Kidney (tissue), 14 donors: Measurements from ENCODE around the gene FRMD1. TPM values are rescaled to one million over a fixed set of nuclear protein-coding genes. Genes with fewer than 3 reads are reported as not detected.

Experiments used
- DNase-seq, 5 donors: peaks; one replicate each; pipeline ENCODE4 v3.0.0-alpha.2; 2013 to 2020
- FAIRE-seq: peaks from 2 replicates; lab custom pipeline; 2012; peaks lifted over from hg19 to GRCh38; lab: Jason Lieb, UNC
- H3K27ac ChIP-seq, 2 donors: one replicate each; pipeline ENCODE4 v1.7.0; 2013; ENCODE audit warnings: low read depth in 2 of 2, low read length in 2 of 2, inconsistent platforms in 1 of 2
- H3K27me3 ChIP-seq: one replicate; pipeline ENCODE4 v1.7.1; 2013; ENCODE audit warnings: low read length, inconsistent platforms; ENCODE audit not compliant: control insufficient read depth, insufficient read depth
- H3K36me3 ChIP-seq, 3 donors: one replicate each; pipeline versions ENCODE4 v1.7.0 to v1.7.1; 2013; ENCODE audit warnings: low read length in 3 of 3, control low read depth in 1 of 3, inconsistent platforms in 1 of 3; ENCODE audit not compliant: insufficient read depth in 3 of 3, control insufficient read depth in 2 of 3
- H3K4me1 ChIP-seq, 3 donors: one replicate each; pipeline versions ENCODE4 v1.7.0 to v1.7.1; 2013; ENCODE audit warnings: low read length in 3 of 3, inconsistent platforms in 1 of 3, low read depth in 1 of 3; ENCODE audit not compliant: control insufficient read depth in 2 of 3, insufficient read depth in 2 of 3
- H3K4me3 ChIP-seq, 3 donors: one replicate each; pipeline versions ENCODE4 v1.7.0 to v1.8.1; 2013; ENCODE audit warnings: low read length in 3 of 3, control low read depth in 1 of 3, inconsistent platforms in 1 of 3
- H3K9ac ChIP-seq, 3 donors: one replicate each; pipeline versions ENCODE4 v1.7.0 to v1.7.1; 2013; ENCODE audit warnings: low read length in 3 of 3, control low read depth in 1 of 3, inconsistent platforms in 1 of 3
- H3K9me3 ChIP-seq, 3 donors: one replicate each; pipeline versions ENCODE4 v1.7.0 to v1.7.1; 2013; ENCODE audit warnings: low read length in 3 of 3, control low read depth in 1 of 3, inconsistent platforms in 1 of 3; ENCODE audit not compliant: control insufficient read depth in 2 of 3, insufficient read depth in 1 of 3
- intact Hi-C: fragments of 100-400 bp; cut with DNase I; formaldehyde crosslinking; loops from one replicate; pipeline ENCODE4 v1.11.1; 2022
- polyA plus RNA-seq: library from polyadenylated mRNA; stranded (reverse); fragments of 350-450 nt; fragmentation: Illumina TruSeq; extraction: RNeasy Lipid Tissue Mini Kit (QIAGEN cat#74804); gene quantifications from one replicate; pipeline ENCODE4 v1.2.3, GENCODE V29; 2014; ENCODE audit warnings: low read depth, low replicate concordance; ENCODE audit not compliant: insufficient read depth
- total RNA-seq: library from RNA; stranded (reverse); fragmentation: NEBNext Ultra II Directional; extraction: Animal tissue kit (Norgen Biotek cat#: 25700); gene quantifications from one replicate; pipeline ENCODE4 v1.2.1, GENCODE V29; 2021
- TF ChIP-seq, protein P1 (sequence below): IDR thresholded peaks from 3 replicates; pipeline ENCODE4 v1.5.1; 2012; ENCODE audit warnings: mild to moderate bottlenecking, moderate library complexity, borderline replicate concordance; ENCODE audit not compliant: insufficient read depth; ENCODE audit errors: extremely low read depth
- donor health status: control.
- donor health status: control.
- donor health status: control.
- donor health status: control.
- donor health status: control.
- donor health status: DM: yes; HTN: yes; CAD: no.
- donor health status: Normal renal cell carcinoma (clear cell type).

Gene FRMD1
- total and polyA plus RNA-seq, 2 donors from 2014 or later: 1.1 to 7.5 TPM

DNA sequence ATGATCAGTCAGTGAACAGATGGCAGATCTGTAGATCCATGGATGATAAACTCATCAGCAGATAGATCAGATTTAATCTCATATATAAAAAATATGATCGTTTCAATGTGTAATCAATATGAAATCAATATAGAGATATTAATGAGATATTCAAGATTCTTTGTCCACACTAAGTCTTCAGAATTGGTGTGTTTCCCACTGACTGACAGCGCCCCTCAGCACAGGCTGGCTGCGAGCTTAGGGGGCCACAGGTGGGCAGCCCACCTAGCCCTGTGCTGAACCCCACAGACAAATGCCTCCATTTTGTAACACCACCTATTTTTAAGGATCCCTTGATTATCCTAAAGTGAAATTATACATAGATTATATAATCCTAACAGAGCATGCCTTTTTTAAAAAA lies 32.3 kb downstream of the FRMD1 start:
- no peaks in the 10 kb centered on the region for H3K4me1 ChIP-seq
- intact Hi-C loops: no loop called here
- DNase-seq (no peak), FAIRE-seq (no peak)
- no peaks in the 10 kb centered on the region for H3K36me3 ChIP-seq
- peaks cover 0 to under 1% (median 0%) of the 10 kb centered on the region in 3 donors for H3K9me3 ChIP-seq
- no peak overlapping the region for H3K4me3 ChIP-seq
- no peak overlapping the region for H3K9ac ChIP-seq
- H3K27ac ChIP-seq: no peak overlapping the region
- H3K27me3 ChIP-seq: no peaks in the 10 kb centered on the region
- TF ChIP-seq, protein P1, sequence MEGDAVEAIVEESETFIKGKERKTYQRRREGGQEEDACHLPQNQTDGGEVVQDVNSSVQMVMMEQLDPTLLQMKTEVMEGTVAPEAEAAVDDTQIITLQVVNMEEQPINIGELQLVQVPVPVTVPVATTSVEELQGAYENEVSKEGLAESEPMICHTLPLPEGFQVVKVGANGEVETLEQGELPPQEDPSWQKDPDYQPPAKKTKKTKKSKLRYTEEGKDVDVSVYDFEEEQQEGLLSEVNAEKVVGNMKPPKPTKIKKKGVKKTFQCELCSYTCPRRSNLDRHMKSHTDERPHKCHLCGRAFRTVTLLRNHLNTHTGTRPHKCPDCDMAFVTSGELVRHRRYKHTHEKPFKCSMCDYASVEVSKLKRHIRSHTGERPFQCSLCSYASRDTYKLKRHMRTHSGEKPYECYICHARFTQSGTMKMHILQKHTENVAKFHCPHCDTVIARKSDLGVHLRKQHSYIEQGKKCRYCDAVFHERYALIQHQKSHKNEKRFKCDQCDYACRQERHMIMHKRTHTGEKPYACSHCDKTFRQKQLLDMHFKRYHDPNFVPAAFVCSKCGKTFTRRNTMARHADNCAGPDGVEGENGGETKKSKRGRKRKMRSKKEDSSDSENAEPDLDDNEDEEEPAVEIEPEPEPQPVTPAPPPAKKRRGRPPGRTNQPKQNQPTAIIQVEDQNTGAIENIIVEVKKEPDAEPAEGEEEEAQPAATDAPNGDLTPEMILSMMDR: no peak

DNA sequence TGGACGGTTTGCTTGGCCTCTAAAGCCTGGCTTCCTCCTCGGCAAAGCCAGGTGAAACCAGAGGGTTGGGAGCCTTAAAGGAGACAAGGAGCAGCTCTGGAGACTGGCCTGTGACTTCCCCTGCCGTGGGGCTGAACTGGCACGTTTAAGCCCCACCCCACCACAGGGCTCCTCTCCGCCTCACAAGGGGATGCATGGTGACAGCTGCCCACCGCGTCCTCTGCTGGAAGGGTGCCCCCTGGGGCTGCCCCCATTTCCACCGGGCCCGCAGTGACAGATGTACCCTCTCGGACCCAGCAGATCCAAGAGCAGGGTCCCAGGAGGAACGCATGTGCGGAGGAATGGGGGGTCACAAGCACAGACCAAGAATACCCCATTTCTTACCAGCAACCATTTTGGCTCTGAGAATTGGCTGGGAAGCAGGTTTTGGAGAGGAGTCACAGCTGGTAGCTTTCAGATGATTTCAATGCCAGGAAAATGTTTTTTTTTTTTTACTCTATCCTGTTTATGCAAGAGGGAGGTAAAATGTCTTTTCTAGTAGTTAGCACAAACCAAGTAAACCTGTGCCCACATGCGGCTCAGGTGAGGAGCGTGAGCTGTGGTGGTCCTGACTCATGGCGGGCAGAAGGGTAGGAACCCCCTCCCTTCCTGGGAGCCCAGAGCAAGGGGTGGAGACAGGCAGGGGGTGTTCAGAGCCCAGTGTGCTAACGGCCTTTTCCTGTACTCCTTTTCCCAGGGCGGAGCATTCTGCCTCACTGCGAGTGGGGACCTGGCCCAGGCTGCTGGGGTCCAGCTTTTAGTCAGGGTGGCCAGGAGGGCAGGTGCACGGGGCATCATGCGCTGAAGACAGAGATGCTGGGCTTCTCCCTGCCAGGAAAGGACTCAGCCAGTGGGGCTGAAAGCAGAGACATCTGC lies 33.0 kb downstream of the FRMD1 start:
- Histone ChIP-seq H3K36me3 (no peaks in the 10 kb centered on the region), H3K4me3 (no peak overlapping the region), H3K27ac (no peak overlapping the region), H3K9ac (no peak overlapping the region), H3K4me1 (no peaks in the 10 kb centered on the region), H3K27me3 (no peaks in the 10 kb centered on the region), H3K9me3 (peaks cover 0 to 4% (median 0%) of the 10 kb centered on the region in 3 donors)
- FAIRE-seq: no peak
- TF ChIP-seq, protein P1: no peak
- peak in 1 of 5 donors; percentile 48 for DNase-seq
- intact Hi-C loops: no loop called here

DNA sequence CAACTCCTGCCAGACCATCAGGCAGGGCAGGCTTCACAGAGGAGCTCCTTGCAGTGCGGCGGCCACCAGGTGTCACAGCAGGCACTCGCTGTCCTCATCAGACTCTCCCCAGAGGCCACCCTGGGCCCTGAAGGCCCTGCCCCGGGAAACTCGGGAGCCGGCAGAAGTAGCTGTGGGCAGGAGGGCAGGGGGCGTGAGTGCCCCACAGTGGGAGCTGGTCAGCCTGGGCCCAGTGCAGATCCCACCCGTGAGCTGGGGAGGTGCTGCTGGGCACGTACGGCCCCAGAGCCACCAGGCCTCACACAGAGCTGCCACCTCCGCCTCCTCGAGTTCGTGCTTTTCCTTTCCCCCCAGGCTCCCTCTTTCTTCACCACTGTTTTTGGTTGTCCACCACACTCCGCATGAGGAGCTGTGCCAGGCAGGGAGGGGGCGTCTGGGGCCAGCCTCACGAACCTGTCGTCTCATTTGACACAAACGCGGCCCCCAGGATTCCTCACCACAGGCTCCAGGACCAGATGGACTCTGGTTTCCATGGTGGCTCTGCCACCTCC lies 33.8 kb downstream of the FRMD1 start:
- FAIRE-seq (no peak), DNase-seq (peak in 1 of 5 donors; percentile 66)
- H3K4me3 ChIP-seq: no peak overlapping the region
- H3K9ac ChIP-seq: no peak overlapping the region
- H3K9me3 ChIP-seq: peaks cover 0 to 11% (median 0%) of the 10 kb centered on the region in 3 donors
- intact Hi-C loops: no loop called here
- no peaks in the 10 kb centered on the region for H3K36me3 ChIP-seq
- no peaks in the 10 kb centered on the region for H3K4me1 ChIP-seq
- H3K27me3 ChIP-seq: no peaks in the 10 kb centered on the region
- TF ChIP-seq, protein P1: no peak
- H3K27ac ChIP-seq: no peak overlapping the region
